Testis (tissue), 2 donors: ENCODE data around the gene PFKFB3.

Source experiments
- POLR2A ChIP-seq: fragments of 450-650 bp; IDR thresholded peaks from one replicate; pipeline ENCODE4 v1.6.1; 2017; ENCODE audit warnings: antibody characterized with exemption, mild to moderate bottlenecking, moderate library complexity
- TF ChIP-seq, protein P1 (sequence below), 3 experiments: fragments of 450-650 bp in 2 of 3; fragments of 200-600 bp in 1 of 3; sonication (generic) in 1 of 3; IDR thresholded peaks; one replicate each; pipeline ENCODE4 v1.5.1; 2016 to 2019; ENCODE audit warnings: antibody characterized with exemption in 3 of 3, mild to moderate bottlenecking in 2 of 3, moderate library complexity in 1 of 3

GRCh38 chr10:6195846-6196245 is 6.9 kb upstream of the PFKFB3 start:
- TF ChIP-seq POLR2A: no peak
- TF ChIP-seq, protein P1, sequence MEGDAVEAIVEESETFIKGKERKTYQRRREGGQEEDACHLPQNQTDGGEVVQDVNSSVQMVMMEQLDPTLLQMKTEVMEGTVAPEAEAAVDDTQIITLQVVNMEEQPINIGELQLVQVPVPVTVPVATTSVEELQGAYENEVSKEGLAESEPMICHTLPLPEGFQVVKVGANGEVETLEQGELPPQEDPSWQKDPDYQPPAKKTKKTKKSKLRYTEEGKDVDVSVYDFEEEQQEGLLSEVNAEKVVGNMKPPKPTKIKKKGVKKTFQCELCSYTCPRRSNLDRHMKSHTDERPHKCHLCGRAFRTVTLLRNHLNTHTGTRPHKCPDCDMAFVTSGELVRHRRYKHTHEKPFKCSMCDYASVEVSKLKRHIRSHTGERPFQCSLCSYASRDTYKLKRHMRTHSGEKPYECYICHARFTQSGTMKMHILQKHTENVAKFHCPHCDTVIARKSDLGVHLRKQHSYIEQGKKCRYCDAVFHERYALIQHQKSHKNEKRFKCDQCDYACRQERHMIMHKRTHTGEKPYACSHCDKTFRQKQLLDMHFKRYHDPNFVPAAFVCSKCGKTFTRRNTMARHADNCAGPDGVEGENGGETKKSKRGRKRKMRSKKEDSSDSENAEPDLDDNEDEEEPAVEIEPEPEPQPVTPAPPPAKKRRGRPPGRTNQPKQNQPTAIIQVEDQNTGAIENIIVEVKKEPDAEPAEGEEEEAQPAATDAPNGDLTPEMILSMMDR (IDR thresholded peaks at IDR 0.05): no peak
